NCI-H187 (cell line): Measurements from ENCODE around the gene MFAP2.
A peak's percentile ranks its signal among the peaks of the same experiment; 100 is the strongest.
"Not testable (repeated sequence)": the region's sequence is repeated elsewhere in the genome, so short reads cannot be mapped to it uniquely, and the experiment has no call there.

Experiments used
- DNase-seq, 2 experiments: peaks; one replicate each; lab custom pipeline; 2025; lab: John Stamatoyannopoulos, UW

The MFAP2 gene

DNA sequence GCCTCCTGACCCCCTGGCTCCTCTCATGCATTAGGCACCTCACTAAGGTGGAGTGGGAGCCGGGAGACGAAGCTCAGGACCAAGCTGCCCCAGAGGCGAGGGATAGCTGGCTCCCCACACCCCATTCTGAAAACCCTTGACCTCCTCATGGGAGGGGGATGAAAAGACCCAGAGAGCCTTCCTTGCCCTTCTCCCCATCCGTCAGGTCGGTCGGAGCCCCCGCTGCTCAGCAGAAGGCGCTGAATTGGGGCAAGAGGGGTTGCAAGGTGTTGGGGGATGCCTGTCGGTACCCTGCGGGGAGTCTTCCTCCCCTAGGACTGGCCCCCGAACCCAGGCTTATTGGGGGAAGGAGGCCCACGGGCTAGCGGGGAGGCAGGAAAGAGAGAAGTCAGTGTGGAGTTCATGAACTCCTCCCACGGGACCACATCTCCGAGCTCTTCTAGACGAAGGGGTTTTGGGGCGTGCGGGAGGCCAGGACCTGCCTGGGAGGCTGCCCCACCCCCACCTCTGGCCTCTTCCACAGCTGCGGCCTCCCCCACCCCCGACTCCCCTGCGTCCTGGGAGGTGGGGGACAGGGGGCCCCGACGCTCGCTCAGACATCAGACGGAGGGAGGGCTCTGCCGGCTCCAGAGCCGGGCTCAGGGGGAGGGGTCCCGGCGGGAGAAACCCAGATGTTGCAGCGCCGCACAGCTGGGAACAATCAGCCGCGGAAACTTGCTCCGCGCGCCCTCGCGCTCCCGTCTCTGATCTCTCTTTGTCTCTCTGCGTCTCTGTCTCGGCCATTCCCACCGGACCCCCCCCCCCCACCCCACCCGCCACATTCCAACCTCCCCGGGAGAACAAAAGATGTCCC is 719 bp downstream of the MFAP2 start:
- DNase-seq: no peak

DNA sequence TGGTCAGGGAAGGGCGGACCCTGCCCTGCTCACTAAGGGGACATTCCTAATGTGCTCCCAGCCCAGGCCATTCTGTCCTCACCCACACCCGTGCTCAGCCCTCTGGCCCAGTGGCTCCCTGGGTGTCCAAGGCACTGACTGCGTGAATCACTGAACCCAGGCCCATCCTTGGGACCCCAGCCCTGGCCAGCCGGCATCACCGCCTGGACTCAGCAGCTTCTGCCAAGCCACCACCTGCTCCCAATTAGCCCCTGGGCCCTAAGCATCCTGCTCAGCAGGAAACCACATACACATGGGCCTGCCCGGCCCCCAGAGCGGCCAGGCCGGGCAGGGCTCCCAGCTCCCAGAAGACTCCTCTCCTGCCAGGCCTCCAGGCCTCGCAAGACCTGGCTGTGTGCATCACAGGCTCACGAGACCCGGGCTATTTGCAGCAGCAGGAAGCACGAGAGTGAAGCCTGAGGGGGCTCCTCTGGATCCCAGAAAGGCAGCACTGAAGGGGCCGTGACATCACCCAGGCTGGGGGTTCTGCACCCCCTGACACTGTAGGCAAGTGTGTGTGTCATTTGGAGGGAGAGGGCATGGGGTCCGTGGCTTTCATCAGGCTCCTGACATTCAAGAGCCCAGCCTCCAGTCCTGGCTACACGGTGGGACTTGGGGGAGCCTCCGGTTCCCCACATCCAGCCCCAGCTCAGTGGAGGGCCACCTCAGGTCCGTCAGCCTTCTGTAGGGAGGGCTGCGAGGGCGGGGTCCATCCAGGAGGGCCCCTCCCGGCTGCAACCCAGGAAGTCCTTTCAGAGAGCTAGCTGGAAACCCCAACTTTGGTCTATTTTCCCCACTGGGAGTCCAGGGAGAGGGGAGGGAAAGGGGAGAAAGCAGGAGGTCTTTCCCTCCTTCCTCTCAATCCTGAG is 1.6 kb downstream of the MFAP2 start:
- no peak for DNase-seq

DNA sequence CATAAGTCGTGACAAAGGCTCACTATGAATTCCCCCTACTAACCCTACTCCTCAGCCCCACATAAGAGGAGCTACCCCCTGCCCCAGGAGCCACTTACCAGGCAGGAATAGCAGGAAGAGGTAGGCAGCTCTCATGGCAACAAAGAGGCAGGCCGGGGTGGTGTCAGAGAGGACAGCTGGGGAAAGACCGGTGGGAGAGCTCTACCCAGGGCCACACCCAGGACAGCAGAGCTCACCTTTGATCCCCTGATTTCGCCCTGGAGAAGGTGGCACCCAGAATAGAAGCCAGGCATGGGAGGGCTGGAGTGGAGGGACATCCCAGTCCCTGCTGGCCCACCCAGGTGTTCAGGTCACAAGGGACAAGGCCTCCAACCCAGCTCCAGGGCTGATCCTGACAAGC is 2.3 kb downstream of the MFAP2 start:
- DNase-seq: no peak

DNA sequence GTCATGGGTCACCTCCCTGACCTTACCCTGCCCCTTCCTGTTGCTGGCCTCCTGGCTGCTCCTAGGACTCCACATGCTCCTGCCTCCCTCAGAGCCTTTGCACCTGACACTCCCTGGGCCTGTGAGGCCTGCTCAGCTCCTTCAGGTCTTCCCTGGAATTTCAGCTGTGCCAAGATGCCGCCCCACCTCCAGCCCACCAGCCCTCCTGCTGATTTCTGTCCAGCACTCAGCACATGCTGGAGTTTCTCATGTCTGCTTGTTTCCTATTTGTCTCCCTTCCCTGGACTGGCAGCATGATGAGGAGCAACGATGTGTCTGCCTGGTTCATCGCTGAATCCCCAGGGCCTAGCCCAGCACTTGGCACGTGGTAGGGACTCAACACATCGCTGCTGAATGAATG is 3.0 kb downstream of the MFAP2 start:
- no peak for DNase-seq

DNA sequence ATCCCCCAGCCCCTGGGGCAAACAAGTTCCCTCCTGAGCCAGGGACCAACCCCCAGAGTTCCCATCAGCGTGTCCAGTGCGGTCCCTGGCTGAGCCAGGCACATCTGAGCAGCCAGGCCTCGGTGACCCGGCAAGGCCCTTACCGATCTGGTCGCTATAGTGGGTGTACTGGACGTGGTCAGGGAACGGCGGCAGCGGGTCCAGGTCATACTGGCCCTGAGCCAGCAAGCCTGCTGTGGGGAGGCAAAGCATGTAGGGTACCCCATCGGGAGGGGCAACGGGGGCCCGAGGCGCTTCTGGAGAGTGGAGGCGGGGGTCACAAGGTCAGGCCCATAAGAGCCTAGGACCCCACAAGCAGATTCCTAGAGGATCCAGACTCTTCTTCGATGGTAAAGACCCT is 3.5 kb downstream of the MFAP2 start:
- no peak for DNase-seq

DNA sequence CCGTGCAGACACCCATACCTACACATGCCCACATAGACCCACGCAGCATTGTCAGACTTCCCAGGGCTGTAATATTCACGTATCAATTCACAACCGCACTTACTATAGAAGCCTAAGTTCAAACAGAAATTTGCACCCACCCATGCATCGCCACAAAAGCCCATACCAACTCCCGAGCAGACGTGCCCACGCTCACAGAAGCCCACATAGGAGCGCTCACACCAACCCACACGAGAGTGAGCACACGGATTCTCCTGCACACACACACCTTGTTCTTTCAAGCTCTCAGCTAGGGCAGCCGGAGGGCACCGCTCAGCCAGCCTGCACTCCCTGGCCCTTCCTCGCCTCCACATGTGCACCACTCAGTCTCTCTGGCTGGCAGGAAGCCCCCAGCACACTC is 4.6 kb downstream of the MFAP2 start:
- no peak for DNase-seq

DNA sequence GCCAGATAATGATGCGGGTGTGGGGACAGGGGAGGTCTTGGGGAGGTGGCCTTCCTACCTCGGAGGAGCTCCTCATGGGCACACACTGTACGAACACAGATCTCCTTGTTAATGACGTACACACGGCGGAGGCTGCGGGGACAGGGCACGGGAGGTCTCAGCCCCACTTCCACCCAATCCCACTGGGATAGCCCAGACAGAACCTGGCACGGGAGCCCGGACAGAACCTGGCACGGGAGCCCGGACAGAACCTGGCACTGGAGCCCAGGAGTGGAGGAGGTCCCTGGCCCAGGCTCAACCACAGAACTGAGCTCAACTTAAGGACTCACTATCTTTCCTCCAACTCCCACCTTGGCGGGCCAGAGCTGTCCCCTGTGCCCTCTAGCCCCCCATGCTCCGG is 5.2 kb downstream of the MFAP2 start:
- DNase-seq: no peak

DNA sequence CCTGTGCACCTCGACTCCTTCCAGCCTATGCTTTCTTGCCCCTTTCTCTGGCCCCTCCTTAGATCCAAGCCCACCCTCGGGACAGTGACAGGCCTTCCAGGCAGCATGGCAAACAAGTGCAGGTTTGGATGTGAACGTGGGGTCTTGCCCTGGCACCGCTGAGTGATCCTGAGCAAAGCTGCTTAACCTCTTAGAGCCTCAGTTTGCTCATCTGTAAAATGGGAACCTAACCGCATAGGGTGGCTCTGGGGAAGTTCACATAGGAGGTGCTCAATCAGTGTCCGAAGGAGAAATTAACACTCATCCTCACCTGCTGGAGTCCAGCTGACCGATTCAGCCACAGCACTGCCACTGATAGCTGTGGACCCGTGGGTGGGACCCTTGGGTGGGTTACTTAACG is 7.2 kb downstream of the MFAP2 start:
- DNase-seq: no peak

DNA sequence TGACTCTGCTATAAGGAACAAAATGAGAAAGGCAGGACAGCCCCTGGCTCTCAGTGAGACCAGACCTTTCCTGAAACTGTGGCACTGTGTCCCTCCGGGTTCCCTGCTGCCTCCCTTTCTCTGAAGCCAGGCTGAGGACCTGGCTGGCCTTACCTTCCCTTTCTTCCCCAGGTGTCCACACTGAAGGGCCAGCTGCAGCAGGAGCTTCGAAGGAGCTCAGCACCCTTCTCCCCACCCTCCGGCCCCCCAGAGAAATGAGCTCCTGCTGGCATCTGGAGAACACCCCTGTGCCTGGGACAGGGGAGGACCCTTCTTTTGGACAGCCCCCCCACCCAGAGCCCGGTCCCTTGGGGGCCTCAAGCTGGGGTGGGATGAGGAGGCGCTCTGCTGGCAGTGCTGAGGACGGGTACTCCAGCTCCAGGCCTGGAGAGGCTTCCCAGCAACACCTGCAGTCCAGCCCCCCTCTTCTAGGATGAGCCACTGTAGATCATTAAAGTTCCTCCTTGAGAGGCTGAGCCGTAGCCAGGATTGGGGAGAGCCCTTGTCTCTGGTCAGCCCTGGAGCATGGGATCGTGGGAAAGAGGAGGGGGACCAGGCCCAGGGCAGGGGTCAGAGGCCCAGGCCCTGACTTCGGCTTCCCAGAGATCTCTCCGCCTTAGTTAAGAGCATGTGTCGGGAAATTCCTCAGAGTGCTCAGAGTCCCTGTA is 8.1 kb downstream of the MFAP2 start:
- no peak for DNase-seq

DNA sequence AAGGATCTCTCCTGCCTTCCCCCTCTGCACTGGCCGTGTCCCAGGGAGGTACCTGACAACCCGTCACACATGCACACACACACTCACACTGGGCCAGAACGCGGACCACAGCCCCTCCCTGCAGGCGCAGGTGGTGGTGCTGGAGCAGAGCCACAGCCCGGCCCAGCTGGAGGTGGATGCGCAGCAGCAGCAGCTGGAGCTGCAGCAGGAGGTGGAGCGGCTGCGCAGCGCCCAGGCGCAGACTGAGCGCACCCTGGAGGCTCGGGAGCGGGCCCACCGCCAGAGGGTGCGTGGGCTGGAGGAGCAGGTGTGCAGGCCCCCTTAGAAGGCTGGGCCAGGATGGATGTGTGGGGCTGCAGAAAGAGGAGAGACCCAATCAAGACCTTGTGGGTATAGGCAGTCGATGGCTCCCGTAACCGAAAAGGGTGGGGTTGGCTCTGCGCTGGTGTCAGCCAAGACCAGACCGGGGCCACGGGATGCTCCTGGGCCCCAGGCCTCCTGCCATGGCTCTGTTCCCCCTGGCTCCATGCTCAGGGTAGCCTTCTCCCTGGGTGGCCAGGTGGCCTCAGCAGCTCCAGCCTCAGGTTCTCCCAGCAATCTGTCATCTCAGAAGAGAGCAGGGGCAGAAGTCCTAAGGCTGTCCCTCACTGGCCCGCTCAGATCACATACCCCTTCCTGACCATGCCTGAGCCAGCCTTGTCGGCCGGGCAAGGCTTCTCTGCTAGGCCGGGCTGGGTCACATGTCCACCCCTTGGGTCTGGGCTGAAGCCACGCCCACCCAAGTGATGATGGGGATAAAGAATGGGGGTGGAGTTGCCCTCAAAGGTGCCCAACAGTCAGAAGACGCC is 8.9 kb downstream of the MFAP2 start:
- DNase-seq: peak; percentile 9 to 62

DNA sequence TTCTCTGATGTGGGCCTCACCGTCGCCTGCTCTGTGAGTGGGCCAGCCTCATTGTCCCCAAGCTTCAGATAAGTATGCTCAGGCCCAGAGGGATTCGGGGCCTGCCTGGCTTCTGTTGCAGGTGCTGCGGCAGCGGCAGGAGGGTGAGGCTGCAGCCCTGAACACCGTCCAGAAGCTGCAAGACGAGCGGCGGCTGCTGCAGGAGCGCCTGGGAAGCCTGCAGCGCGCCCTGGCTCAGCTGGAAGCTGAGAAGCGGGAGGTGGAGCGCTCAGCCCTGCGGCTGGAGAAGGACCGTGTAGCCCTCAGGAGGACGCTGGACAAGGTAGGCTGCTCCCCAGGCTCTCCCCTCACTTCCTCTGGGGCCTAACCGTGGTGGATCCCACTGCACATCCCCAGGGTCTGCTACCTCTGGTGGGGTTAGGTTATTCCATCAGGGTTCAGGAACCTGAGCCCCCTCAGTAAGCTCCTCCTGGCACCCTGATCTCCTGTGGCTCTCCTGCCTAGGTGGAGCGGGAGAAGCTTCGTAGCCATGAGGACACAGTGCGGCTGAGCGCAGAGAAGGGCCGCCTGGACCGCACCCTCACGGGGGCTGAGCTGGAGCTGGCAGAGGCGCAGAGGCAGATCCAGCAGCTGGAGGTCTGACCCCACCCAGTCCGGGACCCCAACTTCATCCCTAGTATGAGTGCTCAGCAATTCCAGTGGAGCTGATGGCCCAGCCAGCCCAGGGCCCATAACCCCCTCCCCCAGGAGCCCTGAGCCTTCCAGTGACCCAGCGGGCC is 10.1 kb downstream of the MFAP2 start:
- no peak for DNase-seq

DNA sequence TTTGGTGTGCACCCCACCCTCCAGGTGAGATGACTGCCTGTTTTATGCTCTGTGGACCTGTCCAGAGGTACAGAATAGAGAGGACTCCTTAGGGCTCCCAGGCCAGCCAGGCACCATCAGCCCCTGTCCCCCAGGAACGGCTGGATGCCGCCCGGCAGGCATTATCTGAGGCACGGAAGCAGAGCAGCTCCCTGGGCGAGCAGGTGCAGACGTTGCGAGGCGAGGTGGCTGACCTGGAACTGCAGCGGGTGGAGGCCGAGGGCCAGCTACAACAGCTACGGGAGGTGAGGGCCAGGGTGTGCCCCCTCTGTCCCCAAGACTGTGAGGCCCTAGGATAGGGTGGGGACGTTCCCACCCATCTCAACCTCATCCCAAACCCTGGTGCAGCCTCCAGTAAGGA is 10.8 kb downstream of the MFAP2 start:
- no peak for DNase-seq

DNA sequence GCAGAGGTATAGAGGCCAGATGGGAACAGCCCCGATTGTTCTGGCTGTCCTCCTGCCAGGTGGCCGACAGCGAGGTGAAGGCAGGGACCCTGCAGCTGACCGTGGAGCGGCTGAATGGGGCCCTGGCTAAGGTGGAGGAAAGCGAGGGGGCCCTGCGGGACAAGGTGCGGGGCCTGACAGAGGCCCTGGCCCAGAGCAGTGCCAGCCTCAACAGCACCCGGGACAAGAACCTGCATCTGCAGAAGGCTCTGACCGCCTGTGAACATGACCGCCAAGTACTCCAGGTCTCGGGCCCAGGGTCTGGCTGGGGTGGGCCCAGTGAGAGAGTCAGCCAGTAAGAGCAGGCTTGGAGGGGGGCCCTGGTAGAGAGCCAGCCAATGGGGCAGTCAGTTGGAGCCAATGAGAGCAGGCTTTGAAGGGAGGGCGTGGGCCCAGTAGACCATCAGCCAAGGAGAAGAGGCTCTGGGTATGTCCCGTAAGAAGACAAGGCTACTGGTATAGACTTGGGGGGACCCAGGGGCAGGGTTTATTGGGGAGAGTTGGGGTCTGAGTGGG is 11.3 kb downstream of the MFAP2 start:
- no peak for DNase-seq

DNA sequence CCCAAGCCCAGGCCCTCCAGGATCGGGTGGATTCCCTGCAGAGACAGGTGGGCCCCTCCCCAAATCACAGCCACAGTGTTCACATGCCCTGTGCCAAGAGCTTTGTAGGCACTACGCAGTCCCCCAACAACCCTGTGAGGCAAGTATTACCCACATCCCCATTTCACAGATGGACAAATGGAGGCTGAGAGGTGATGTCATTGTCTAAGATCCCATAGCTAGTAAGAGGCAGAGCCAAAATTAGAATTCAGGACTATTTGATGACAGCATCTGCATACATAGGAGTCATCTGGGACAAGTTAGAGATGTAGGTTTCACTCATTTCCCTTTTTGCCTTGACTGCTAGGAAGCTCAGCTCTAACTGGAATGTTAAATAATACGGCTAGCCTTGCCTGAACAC is 12.0 kb downstream of the MFAP2 start:
- DNase-seq: no peak

DNA sequence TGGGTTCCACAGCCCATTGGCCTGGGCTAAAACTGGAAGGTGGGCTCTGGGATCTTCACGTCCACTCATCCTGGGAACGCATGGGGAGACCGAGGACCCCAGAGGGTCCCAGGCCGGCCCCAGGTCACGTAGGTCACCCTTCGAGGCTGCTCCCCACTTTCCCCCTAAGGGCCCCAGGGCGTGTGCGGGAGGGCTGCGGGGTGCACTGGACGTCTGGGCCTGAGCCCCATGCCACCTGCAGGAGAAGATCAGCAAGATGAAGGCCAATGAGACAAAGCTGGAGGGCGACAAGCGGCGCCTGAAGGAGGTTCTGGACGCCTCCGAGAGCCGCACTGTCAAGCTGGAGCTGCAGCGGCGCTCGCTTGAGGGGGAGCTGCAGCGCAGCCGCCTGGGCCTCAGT is 12.5 kb downstream of the MFAP2 start:
- no peak for DNase-seq

DNA sequence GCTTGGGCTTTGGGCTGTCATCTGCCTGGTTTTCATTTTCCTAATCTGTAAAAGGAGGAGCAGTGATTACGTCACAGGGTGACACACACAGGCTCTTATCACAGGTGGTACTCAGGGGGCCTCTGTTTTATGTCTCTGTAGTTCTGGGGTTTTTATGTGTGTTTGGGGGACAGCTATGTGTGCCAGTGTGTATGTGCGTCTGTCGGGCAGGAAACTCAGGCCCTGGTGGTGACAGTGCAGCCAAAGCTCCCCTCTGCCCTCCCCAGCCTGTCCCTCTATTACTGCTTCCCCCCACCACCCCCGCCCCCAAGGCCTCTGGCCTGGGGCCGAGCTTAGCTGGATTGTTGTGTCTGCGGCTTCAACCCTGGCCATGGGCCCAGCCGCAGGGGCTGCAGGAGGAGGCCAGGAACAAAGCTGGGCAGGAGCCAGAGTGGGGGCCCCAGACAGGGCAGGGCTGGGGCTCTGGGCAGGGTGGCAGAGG is 13.3 kb downstream of the MFAP2 start:
- no peak for DNase-seq

DNA sequence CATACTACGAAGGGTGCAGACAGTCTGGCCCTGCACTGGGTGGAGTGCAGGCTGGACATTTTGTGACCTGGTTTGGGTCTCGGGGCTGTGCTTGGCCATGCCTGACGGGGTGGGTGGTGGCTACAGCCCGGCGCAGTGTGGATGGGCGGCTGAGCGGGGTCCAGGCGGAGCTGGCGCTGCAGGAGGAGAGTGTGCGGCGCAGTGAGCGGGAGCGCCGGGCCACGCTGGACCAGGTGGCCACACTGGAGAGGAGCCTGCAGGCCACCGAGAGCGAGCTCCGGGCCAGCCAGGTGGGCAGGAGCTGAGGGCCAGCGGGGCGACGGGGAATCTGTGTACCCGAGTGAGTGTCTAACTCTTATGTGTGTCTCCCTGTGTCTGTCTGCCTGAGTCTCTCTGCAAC is 14.1 kb downstream of the MFAP2 start:
- no peak for DNase-seq

DNA sequence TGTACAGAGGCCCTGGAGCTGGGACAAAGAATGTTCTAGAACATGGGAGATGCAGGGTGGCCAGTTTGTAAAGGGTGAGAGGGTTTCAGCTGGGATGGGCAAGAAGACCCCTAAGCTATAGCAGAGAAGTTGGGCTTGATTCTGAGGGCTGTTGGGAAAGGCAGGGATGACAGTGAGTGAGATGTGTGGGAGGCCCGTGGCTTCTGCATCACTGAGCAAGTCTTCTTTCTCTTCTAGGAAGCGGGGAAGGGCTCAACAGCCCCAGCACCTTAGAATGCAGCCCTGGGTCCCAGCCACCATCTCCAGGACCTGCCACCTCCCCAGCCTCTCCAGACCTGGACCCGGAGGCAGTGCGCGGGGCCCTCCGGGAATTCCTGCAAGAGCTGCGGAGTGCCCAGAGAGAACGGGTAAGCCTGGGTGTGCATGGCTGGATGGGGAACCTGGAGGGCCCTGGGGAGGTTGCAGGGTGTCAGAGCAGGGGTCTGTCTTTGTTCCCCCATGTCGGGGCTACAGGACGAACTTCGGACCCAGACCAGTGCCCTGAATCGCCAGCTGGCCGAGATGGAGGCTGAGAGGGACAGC is 14.8 kb downstream of the MFAP2 start:
- DNase-seq: no peak

DNA sequence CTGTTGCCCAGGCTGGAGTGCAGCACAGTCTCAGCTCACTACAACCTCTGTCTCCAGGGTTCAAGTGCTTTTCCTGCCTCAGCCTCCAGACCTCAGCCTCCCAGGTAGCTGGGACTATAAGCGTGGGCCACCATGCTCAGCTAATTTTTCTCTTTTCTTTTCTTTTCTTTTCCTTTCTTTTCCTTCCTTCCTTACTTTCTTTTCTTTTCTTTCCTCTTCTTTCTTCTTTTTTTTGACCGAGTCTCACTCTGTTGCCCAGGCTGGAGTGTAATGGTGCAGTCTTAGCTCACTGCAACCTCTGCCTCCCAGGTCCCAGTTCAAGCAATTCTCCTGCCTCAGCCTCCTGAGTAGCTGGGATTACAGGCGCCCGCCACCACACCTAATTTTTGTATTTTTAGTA is 16.3 kb downstream of the MFAP2 start:
- not testable (repeated sequence) for DNase-seq
